ACHN (cell line): ENCODE results near the gene GPR132.

Experiments used
- DNase-seq: peaks from one replicate; pipeline ENCODE4 v3.0.0-alpha.2; 2015
- in situ Hi-C: cut with HindIII; loops from 2 replicates; pipeline ENCODE4 v1.10.0; 2017; ENCODE audit warnings: low sequenced_read_pairs, low pct_ligation_motif_present, low pct_unique_long_range_greater_than_20kb

GPR132 gene

DNA sequence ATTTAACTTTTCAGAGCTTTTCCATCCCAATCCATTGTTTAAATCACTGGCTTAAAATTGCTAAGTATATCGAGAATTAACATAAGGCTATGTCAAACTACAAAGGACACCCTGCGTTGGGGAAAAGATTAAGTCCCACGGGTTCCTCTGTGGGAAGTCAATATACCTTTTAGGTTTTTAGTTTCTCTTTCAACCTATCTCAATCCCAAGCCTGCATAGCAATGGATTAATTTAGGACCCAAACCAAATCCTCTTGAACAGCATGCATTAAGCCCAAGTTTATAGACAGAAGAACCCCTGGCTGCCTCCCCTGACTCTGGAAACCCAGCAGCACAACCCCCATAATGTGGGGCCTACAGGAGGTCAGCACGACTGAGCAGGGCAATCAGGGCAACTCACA is 50.6 kb downstream of the GPR132 start:
- in situ Hi-C loops, result no loop called here
- no peak for DNase-seq

DNA sequence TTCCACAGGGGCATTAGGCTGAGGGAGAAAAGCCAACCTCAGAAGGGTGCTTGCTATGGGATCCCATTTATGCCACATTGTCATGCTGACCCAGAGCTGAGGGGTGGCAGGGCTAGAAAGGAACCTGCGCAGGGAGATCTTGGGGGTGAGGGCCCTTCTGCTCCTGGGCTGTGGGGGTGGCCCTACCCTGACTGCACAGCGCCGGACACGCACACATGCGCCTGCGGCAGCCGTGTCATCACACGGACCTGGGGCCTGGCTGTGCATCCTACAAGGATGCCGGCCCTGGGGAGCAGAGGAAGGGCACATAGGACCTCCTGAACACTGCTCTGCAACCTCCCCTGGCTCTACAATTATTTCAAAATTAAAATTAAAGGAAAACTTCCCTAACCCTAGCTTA is 51.2 kb downstream of the GPR132 start:
- no peak for DNase-seq
- in situ Hi-C loops, result no loop called here

DNA sequence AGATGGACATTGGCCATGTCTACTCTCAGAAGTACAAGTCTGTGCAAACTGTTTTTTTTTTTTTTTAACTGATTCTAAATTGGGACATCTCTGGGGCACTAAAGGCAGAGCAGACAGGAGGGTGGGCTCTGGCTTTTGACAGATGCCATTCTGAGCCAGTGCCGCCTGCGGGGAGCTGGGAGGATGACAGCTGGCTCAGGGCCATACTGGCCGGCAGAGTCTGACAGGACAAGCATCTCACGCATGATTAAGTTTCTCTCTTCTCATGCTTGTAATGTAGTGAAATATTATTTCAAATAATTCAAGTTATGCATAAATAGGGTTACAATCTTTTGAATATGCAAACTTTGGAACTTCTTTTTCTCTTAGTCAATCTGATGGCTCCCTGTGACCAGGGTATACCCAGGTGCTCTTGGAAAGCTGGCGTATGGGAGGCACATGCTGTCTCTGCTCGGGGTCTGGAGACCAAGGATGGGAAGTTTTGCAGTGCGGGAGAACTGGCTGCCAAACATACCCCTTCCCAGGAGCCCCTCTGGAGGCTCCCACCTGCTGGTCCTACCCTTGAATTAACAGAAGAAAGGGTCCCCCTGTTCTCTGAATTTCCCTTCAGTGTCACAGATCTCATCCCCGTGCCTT is 52.0 kb downstream of the GPR132 start:
- in situ Hi-C loops, result no loop called here
- DNase-seq, result no peak

DNA sequence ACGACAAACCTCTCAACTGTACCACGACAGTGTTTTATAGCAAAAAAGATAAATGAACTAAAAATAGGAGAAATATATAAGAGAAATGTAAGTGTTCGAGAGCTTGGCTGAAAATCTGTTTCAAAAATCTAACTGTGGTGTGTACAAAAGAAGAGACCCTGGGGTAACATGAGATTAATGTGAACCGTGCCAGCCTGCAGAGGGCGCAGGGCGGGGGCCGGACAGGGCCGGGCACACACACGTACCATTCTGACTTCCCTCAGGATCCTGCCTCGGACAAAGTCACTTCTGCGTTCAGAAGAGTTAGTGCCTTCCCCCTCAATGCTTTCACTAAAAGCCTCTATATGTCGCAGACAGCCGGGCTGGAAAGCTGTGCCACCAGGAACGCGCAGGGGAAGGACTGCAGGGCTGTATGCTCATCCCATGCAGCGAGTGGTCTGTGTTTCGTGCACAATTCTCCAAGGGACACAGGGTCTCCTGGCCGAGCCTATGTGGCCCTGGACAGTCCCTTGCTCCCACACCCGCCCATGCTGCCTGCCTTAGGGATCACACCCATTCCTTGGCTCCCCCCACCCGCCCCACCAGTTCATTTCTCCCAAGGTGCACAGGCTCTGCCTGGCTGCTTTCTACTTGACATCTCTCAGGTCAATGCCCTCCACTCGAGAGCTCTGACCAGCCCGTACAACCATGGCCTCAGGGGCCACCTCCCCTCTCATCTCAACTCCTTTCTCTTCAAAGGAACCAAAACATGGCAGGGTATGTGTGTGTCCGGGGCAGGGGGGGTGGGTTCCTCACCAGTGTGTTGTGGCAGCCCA is 52.9 kb downstream of the GPR132 start:
- DNase-seq, result no peak
- in situ Hi-C loops, result no loop called here

DNA sequence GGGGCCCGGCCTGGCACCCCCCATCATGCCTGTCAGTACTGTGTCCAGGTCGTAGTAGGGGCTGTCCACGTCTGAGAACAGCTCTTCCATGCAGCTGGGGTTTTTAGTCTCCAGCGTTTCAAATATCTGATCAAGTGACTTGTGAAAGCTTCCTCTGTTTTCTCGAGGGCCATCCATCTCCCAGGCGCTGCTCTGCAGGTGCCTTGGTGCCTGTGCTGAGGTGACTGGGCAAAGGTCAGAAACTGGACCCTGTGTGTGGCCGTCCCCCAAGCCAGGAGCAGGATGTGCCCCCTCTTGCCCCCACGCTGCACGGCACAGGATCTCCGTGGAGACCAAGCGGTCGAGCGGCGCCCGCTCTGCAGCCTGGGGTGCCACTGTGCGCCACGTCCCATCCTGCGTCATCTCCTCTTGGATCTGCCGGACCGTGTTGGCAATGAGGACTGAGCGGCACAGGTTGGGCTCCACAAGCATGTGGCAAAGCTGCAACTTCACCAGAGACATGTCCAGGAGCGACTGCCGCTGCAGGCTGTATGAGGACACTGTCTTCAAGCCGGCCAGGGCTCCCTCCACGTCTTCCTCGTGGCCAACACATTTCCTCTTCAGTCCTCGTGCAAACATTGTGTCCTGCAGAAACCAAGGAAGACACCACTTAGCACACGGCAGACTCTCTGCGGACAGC is 53.8 kb downstream of the GPR132 start:
- in situ Hi-C loops, result no loop called here
- DNase-seq, result no peak

DNA sequence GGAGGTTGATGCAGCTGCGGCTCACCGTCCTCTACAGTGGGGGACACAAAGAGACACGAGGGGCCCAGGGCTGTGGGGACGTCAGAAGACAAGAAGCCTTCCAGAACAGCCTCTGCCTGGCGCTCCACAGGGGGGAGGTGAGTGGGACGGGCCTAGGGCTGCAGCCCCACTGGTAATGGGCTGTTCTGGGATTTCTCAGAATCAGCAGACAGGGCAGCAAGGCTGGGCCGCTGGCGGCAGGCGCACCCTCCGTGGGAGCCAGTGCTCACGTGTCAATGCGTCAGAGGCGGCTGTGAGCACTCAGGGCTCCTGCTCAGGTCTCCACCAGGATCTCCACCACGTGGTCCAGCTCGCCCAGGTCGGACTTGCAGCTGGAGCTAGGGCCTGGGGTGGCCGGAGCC is 54.3 kb downstream of the GPR132 start:
- in situ Hi-C loops, result no loop called here

DNA sequence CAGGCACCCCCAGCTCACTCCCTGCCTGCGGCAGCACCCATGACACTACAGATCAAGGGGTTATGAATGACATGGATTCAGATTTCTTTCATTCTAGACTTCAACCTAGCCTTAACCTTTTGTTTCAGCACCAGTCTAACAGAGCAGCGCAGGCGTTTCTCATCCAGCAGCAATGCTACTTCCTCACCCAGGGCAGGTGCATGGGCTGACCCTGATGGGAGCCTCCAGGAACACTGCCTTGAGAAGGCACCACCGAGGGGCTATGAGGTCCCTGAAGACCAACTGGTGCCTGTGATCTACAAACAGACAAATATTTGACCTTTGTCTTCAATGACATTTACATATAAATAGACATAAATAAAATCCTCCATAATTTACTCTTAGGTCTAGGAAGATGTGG is 55.1 kb downstream of the GPR132 start:
- in situ Hi-C loops, result no loop called here
- DNase-seq, result no peak

More for the DNA sequence above, 54.3 kb downstream of the GPR132 start:
- no peak for DNase-seq

DNA sequence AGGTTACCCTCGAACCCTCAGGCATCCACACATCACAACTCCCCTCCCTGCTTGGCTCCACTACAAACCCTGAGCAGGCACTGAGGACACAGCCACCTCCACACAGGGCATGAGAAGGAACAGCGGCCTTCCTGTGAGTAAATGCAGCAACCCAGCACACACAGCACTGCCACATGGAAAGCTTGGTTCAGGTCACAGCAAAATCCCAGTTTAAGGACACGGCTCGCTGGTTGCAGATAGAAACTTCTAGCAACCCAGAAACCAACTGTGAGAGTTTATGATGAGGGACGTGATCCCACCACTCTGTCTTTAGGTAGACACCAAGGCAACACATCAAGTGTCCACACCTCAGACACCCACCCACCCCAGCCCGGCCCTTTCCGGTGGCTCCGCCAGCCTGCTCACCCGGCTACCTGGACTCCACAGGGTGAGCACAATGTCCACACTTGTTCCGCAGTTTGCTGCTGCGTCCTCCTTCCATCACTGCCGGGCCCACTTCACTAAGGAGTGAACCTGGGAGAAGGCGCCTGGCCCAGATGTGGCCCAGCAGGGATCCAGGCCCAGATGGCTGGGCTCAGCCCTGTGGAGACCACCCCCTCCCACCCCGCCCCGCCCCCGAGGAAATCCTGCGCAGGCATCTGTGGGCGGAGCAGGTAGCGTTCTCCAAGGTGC is 57.5 kb downstream of the GPR132 start:
- in situ Hi-C loops, result no loop called here
- no peak for DNase-seq

DNA sequence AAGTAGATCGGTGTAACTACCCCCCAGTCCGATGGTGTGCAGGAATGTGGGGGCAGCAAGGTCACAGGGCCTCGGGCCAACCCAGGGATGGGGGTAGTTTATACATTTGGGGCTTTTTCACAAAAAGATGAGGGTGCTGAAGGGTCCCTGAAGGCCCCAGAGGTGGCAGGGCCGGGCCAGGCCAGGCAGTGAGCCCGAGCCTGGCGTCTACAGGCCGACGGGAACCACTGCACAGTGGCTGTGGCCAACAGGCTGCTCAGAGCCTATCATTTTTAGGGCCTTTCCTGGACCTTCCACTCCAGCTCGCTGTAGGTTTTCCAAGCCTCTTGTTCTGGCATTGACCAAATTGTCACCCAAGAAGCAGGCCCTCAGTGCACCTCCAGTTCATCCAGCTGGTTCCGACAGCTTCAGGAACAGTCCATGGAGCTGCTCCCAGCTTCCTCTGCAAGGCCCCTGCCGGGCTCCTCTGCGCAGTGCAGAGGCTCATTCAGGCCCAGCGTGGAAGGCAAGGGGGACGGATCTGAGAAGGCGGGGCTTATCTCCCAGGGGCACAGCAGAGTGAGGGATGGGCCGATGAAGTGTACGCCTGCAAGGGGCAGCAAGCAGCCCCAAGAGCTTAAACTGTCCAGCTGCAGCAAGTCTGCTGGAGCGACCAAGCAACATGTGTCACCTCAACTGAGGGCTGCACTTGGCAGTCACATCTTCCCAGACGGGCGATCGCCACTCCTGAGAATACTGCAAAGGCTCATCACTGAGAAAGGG is 58.2 kb downstream of the GPR132 start:
- in situ Hi-C loops, result no loop called here
- no peak for DNase-seq

DNA sequence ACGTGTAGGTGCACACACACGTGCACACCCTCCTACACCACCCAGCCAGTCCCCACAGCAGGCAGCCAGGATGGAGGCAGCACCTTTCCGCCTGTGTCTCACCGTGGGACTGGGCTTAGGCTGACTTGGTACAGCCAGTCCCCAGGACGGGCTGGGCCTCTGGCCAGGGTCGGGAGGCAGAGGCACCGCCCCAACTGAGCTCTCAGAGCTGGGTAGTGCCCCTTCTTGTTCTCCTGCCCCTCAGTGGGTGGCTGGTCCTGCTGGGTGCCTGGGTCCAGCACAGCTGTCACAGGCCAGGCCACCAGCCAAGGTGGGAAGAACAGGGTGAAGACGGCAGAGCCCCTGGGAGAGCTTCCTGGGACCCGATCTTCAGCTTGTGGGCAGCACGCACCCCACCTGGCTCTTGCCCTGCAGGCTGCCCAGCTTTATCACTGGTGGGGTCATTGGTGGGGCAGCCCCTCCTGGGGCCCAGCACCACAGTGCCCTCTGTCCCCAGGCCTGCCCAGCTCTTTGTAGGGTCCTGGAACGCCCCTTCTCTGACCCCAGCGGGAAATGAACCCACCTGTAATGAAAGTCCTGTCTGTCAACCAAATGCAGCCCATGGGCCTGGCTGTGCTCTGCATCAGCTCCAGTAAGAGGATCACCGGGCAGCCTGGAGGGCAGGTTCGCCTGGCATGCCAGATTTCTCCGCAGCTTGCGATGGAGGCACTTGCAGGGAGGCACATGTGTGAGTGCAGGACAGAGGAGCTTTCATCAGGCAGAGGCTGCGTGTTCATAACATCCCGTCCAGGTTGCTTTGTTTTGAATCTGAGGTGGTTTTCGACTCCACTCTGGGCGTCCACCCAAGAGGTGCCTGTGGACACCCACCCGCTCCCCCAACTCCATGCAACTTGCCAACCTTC is 59.0 kb downstream of the GPR132 start:
- DNase-seq, result no peak
- in situ Hi-C loops, result no loop called here

DNA sequence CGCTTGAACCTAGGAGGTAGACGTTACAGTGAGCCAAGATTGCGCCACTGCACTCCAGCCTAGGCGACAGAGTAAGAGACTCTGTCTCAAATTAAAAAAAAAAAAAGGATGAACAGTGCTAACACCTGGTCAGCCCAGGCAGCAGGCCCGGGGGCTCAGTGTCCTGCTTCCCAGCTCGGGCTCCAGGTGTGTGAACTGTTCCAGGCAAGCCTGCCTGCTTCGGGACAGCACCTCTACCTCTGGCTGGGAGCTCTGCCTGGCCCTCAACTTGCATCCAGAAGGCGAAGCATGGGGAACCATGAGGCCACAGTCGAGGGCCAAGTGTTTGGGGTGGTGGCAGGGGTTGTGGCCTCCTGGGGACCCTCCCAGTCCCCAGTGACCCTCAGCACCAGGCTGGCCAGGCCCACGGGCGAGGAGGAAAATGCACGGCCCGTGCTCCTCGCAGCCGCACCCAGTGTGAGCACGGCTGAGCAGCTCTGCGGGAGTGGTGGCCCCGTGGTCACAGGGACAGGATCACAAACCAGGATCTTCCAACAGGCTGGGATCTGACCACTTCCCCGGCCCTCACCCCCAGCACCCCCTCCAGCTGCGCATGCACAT is 59.8 kb downstream of the GPR132 start:
- in situ Hi-C loops, result no loop called here
- no peak for DNase-seq
